KG1 (cell line): Measurements from ENCODE around the gene KPNA1.

Experiments used
- DNase-seq: peaks from one replicate; lab custom pipeline; 2025; lab: John Stamatoyannopoulos, UW

KPNA1 gene

DNA sequence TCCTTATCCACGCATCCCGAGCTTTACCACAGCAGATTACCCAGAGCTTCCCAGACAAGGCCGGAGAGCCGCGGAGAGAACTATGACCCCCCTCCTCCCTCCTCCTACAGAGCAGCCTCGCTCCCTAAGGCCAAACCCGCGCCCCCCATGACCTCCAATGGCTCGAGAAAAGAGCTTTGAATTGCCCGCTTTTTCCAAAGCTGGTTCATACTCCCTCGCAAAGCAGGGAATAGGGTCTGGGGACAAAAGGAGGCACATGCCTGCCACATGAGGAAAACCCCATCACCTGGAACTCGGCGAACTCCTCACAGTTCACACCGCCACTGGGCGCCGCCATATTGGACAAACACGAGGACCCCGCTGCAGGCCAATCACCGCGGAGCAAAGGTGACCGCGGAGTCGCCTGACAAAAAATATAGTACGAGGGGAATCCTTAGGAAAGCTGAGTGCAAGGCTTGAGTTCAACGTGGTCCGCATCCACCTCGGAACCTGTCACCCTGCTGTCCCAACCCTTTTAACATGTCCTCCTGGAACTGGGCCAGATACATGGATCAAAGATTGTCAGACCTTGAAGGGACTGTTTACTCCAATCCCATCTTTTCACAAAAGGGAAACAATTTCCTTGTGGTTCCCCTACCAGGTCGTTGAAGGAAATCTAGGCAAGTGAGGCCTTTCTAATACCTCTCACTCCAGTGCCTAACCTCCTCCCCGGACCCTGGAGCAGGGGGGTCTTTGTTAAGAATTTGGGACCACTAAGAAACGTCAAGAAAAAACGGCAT, 131.7 kb downstream of the KPNA1 start, which contains the start of gene MIX23:
Gene MIX23, minus strand, starts transcription at position 344 of the 779 bp plus-strand sequence. Its CDS starts 7 bp downstream, at position 337.
- DNase-seq, result peak; percentile 81

DNA sequence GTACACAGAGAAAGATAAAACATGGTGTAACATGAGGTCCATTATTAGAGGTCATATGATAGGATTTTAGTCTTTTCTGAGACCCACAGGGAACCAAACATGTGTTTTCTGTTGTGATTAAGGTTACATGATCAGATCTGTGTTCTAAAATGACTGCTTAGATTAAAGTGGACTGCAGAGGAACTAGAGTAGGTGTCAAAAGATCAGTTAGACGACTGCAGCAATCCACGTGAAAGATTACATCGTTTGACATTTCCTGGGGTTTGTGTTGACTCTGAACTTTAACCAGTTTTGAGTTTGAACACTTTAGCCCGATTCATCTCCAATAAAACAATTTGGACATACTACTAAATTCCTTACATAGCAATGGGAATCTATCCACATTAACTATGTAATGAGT, 136.8 kb downstream of the KPNA1 start:
- no peak for DNase-seq

DNA sequence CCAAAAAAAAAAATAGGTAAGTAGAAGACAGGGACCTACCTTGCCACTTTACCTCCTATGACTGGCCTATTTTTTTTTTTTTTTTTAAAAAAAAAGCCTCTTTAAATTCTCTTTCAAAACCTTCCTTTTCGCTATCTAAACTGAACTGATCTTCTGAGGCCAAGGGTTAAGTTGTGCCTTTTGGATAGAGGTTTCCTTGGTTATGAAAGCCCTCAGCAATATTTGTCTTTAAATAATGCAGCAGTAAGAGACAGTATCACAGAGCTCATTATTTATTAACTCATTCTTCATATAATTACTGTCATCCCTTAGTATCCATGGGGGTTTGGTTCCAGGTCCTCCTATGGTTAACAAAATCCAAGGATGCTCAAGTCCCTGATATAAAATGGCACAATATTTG, 140.7 kb downstream of the KPNA1 start:
- DNase-seq, result no peak
